HG03064 (cell line): ENCODE measurements around the gene TAPBPL.
"Not testable (repeated sequence)": the region's sequence is repeated elsewhere in the genome, so short reads cannot be mapped to it uniquely, and the experiment has no call there.

ENCODE experiments used
- ATAC-seq: cut with Tn5 transposase; IDR thresholded peaks from one replicate; pipeline ENCODE4 v1.9.1; 2021; ENCODE audit warnings: low read depth; ENCODE audit not compliant: unreplicated experiment

Gene TAPBPL

DNA sequence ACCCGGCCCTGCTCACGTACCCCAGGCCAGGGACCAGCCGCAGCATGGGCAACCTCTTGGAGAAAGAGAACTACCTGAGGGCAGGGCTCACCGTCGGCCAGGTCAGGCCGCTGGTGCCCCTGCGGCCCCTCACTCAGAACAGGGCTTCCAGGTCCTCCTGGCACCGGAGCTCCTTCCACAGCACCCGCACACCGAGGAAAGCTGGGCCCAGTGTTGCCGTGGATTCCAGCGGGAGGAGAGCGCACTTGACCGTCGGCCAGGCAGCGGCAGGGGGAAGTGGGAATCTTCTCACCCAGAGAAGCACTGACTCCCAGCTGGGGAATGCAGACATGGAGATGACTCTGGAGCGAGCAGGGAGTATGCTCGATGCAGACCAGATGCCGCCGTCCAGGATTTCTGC lies 26.6 kb downstream of the TAPBPL start:
- ATAC-seq, result no peak

DNA sequence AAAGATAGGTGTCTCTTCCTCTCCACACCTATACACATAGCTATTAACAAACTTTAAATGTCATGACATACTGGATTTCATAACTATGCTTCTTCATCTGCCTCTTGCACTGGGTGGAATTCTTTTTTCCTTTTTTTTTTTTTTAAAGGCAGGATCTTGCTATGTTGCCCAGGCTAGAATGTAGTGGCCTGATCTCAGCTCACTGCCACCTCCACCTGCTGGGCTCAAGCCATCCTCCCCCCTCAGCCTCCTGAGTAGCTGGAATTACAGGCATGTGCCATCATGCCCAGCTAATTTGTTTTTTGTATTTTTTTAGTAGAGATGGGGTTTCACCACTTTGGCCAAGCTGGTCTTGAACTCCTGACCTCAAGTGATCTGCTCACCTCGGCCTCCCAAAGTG lies 36.4 kb downstream of the TAPBPL start:
- ATAC-seq, result no peak

DNA sequence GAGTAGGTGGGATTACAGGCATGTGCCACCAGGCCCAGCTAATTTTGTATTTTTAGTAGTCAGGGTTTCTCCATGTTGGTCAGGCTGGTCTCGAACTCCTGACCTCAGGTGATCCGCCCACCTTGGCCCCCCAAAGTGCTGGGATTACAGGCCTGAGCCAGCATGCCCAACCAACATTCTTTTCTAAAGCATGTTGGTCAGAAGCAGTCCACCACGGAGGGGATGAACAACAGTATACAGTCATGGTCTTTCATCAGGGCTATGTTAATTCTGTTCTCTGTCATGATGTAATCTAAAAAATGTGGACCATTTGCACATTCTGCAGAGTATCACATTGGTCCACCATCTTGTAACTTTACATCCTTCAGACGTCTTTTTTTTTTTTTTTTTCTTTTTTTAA lies 37.6 kb downstream of the TAPBPL start:
- no peak for ATAC-seq

DNA sequence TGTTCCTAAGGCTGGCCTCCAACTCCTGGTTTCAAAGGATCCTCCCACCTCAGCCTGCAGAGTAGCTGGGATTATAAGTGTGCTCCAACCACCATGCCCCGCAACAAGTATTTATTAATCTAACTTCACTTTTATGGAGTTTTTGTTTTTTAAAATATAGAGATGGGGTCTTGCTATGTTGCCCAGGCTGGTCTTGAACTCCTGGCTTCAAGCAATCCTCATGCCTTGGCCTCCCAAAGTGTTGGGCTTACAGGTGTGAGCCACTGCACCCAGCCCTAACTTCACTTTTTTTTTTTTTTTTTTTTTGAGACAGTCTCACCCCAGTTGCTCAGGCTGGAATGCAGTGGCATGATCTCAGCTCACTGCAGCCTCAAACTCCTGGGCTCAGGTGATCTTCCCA lies 38.8 kb downstream of the TAPBPL start:
- not testable (repeated sequence) for ATAC-seq

DNA sequence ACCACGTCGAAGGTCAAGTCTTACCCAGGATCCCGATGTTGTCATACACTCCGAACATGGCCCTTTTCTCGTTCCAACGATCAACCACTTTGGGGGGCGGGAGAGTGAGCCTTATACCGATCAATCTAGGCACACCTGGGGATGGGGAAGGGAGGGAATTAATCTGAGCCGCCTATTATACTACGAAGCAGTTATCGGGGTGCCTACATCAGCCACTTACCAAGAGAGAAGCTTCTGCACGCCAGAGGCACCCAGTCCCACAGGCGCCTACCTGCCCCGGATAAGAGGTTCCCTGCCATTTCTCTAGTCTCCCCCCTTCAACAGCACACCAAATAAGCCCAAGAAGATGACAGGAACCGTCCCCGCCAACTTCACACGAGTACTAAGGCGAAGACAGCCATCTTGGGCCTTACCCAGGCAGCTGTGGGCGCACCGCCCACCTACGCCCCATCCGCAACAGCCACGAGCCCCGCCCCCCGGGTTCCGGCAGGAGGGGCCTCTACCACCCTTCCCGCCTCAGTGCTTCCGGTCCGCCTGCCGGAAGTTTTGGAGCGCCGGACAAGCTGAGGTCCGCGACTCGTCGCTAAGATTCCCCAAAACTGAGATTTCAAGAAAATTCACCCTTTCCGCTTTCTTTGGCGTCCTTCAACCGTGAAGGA lies 41.1 kb downstream of the TAPBPL start, which contains the start of gene MRPL51:
MRPL51 (minus strand) TSS at position 425 of the 659 bp plus-strand sequence; CDS start at position 299, 126 bp downstream.
- peak; percentile 61 for ATAC-seq

DNA sequence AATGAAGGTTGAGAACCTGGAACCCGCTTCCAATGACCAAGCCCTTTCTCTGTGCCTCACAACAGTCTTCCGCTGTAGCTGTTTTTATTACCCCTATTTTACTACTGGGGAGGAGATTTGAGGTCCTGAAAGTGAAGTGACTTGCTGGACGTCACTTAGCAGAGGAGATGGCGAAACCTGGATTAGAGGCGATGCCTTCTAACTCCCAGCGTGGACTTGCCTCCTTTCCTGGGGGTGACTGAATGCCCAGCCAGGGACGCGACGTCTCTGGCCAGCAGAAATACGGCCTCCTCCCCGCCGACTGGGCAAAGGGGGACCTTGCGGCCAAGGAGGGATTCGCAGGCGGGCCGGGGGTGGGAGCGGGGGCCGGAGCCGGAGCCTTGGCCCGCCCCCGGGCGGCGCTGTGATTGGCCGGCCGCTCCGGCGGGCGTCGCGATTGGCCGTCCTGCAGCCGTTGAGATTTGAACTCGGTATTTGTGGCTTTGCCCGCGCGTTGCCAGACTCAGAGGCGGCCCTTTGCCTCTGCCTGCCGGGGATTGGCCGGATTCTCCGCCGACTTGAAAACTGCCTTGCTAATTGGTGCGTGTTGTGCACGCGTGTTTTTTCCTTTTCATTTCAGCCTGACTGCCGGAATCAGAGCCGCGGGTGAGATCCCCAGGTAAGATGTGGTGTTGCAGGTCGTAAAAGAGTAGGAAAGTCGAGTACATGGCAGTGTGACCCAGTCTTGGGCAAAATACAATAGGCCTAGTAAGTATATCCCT lies 41.8 kb downstream of the TAPBPL start, which contains the start of gene NCAPD2:
NCAPD2 (plus strand) TSS at position 606 of the 761 bp plus-strand sequence. CDS start 997 bp downstream, outside the sequence.
- peak; percentile 63 for ATAC-seq

DNA sequence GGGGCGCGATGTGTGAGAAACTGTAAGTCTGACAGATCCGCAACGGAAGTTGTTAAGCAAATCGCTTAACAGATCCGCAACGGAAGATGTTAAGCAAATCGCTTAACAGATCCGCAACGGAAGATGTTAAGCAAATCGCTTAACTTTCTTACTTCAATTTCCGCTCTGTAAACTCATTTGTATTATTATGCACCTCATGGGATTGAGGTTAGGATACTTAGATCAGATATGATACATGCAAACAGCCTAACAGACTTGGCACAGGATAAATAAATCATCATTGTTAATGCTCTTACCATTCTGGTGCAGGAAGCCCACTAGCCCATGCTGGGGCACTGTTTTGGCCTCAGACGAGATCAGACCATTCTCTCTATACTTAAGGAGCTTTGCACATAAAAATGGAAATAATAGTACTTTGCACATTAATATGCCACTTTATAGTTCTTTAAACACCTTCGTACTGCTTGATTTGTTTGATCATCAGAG lies 42.5 kb downstream of the TAPBPL start:
- peak; percentile 36 for ATAC-seq

DNA sequence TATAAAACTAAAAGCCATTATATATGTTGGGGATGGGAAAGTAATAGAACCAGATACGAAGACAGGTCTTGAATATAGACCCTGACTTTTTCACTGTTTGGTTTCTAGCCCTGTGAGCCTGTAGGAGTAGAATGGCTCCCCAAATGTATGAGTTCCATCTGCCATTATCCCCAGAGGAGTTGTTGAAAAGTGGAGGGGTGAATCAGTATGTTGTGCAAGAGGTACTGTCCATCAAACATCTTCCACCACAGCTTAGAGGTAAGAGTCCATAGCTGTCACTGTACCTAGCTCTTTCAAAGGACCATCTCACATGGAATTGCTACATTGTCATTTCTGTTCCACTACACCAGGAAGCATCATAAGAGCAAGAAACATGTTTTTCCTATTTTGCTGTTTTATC lies 43.1 kb downstream of the TAPBPL start:
- ATAC-seq, result no peak

DNA sequence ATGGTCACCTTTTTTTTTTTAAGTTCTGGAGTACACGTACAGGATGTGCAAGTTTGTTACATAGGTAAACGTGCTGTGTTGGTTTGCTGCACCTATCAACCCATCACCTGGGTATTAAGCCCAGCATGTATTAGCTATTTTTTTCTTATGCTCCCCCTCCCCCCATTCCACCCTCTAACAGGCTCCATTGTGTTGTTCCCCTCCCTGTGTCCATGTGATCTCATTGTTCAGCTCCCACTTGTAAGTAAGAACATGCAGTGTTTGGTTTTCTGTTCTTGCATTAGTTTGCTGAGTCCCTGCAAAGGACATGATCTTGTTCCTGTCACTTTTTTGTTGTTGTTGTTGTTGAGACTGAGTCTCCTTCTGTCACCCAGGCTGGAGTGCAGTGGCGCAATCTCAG lies 45.4 kb downstream of the TAPBPL start:
- ATAC-seq, result not testable (repeated sequence)

DNA sequence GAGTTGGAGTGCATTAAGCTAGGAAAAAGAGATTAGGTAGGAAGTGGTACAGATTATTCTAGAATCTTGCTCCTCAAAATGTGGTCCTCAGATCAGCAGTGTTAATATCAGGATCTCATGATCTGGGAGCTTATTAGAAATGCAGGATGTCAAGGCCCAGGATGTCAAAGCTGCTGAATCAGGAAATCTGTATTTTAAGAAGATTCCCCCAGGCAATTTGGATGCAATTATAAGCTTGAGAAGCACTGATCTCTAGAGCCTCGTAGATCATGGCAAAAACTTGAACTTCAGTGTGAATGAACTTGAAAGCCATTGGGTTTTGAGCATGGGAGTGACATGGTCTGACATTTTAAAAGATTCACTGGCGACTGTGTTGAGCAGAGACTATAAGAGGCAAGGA lies 48.6 kb downstream of the TAPBPL start:
- ATAC-seq, result no peak

DNA sequence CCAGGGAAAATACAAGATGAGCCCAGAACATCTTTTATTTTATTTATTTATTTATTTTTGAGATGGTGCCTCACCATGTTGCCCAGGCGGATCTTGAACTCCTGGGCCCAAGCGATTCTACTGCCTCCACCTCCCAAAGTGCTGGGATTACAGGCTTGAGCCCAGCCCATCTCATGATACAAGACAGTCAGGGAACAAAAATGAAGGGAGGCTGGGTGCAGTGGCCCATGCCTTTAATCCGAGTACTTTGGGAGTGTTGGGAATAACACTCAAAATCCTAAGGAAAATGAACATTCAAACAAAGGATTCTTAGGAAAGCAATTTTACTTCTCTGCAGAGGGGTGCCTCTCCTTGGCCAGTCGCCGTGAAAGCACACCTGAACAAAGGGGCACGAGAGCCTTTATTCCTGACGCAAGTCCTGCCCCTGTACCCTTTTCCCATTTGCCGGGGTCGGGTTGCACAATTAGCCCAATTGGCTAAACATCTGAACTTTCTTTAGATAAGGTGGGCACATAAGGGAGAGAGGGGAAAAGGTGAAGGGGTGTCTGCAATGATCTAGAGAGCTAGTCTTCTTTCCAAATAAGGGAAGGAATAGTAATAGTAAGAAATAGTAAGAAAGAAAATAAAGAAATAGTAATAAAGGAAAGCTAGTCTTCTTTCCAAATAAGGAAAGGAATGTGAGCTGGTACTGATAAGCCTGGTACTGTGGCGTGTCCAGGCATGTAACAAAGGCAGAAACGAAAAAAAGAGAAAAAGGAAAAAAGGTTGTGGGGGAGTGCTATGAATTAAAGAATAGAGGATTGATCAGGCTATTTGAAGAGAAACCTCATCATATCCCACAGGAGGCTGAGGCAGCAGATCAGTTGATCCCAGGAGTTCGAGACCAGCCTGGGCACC lies 55.5 kb downstream of the TAPBPL start:
- ATAC-seq, result no peak

DNA sequence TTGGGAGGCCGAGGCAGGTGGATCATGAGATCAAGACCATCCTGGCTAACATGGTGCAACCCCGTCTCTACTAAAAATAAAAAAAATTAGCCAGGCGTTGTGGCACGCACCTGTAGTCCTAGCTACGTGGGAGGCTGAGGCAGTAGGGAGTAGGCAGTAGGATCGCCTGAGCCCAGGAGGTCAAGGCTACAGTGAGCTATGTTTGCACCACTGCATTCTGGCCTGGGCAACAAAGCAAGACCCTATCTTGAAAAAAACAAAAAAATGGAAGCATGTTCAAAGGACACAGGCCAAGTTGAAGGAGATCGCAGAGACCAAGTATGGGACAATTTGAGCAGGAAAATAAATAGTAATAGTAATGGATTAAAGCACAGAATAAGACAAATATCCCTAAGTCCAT lies 56.2 kb downstream of the TAPBPL start:
- ATAC-seq, result no peak
